Mononuclear cell (primary cell): Measurements from ENCODE around the gene RFTN1. TPM values are rescaled to one million over a fixed set of nuclear protein-coding genes. Genes with fewer than 3 reads are reported as not detected.

Experiments
- H3K27me3 ChIP-seq: 2 replicates; pipeline ENCODE4 v1.6.0; 2011; ENCODE audit warnings: low read length, control low read depth; ENCODE audit not compliant: insufficient read depth
- H3K4me1 ChIP-seq: 2 replicates; pipeline ENCODE4 v1.5.1; 2011; ENCODE audit warnings: mild to moderate bottlenecking, low read length, control low read depth; ENCODE audit not compliant: insufficient read depth
- H3K4me3 ChIP-seq: 2 replicates; pipeline ENCODE4 v1.5.1; 2011; ENCODE audit warnings: mild to moderate bottlenecking, low read length, moderate library complexity
- H3K9me3 ChIP-seq: 2 replicates; pipeline ENCODE4 v1.5.1; 2011; ENCODE audit warnings: low read depth, mild to moderate bottlenecking, control low read depth, low read length
- total RNA-seq: library from RNA; depleted of rRNA; stranded (reverse); fragments of >200 nt; gene quantifications from one replicate; pipeline ENCODE4 v1.2.3, GENCODE V29; 2012

The RFTN1 gene
- total RNA-seq, 1 donor, result 50.4 TPM

- no peaks in the 10 kb centered on the region for H3K27me3 ChIP-seq
- H3K9me3 ChIP-seq, result no peaks in the 10 kb centered on the region
- no peak overlapping the region for H3K4me3 ChIP-seq
- peaks cover 32% of the 10 kb centered on the region for H3K4me1 ChIP-seq
These were observed 80.8 kb downstream of the RFTN1 start for GRCh38 chr3:16432714-16433113.

- Histone ChIP-seq H3K9me3 (no peaks in the 10 kb centered on the region), H3K4me1 (peaks cover 36% of the 10 kb centered on the region), H3K4me3 (no peak overlapping the region), H3K27me3 (no peaks in the 10 kb centered on the region)
These were observed 82.5 kb downstream of the RFTN1 start for GRCh38 chr3:16430717-16431630.

- Histone ChIP-seq H3K4me1 (peaks cover 33% of the 10 kb centered on the region), H3K27me3 (no peaks in the 10 kb centered on the region), H3K4me3 (no peak overlapping the region), H3K9me3 (no peaks in the 10 kb centered on the region)
These were observed 84.4 kb downstream of the RFTN1 start for GRCh38 chr3:16429086-16429485.

GRCh38 chr3:16428612-16429011 lies 84.9 kb downstream of the RFTN1 start:
- no peaks in the 10 kb centered on the region for H3K27me3 ChIP-seq
- H3K4me1 ChIP-seq, result peaks cover 28% of the 10 kb centered on the region

GRCh38 chr3:16427103-16427965 lies 86.2 kb downstream of the RFTN1 start:
- Histone ChIP-seq H3K27me3 (no peaks in the 10 kb centered on the region), H3K9me3 (no peaks in the 10 kb centered on the region), H3K4me1 (peaks cover 23% of the 10 kb centered on the region), H3K4me3 (no peak overlapping the region)

More at GRCh38 chr3:16428612-16429011, 84.9 kb downstream of the RFTN1 start:
- no peak overlapping the region for H3K4me3 ChIP-seq
- no peaks in the 10 kb centered on the region for H3K9me3 ChIP-seq

- Histone ChIP-seq H3K4me3 (no peak overlapping the region), H3K4me1 (peaks cover 16% of the 10 kb centered on the region), H3K27me3 (no peaks in the 10 kb centered on the region), H3K9me3 (no peaks in the 10 kb centered on the region)
These were observed 86.8 kb downstream of the RFTN1 start for GRCh38 chr3:16426665-16427064.

GRCh38 chr3:16426029-16426400 lies 87.5 kb downstream of the RFTN1 start:
- Histone ChIP-seq H3K9me3 (no peaks in the 10 kb centered on the region), H3K4me3 (no peak overlapping the region), H3K4me1 (peaks cover 12% of the 10 kb centered on the region), H3K27me3 (no peaks in the 10 kb centered on the region)

GRCh38 chr3:16425398-16426028 lies 88.0 kb downstream of the RFTN1 start:
- Histone ChIP-seq H3K4me3 (no peak overlapping the region), H3K4me1 (peaks cover 7% of the 10 kb centered on the region), H3K27me3 (no peaks in the 10 kb centered on the region), H3K9me3 (no peaks in the 10 kb centered on the region)

GRCh38 chr3:16423947-16424673 lies 89.4 kb downstream of the RFTN1 start:
- H3K9me3 ChIP-seq, result no peaks in the 10 kb centered on the region

GRCh38 chr3:16423298-16423697 lies 90.2 kb downstream of the RFTN1 start:
- no peak overlapping the region for H3K4me3 ChIP-seq
- H3K9me3 ChIP-seq, result no peaks in the 10 kb centered on the region
- H3K4me1 ChIP-seq, result peaks cover 12% of the 10 kb centered on the region
- H3K27me3 ChIP-seq, result no peaks in the 10 kb centered on the region

More at GRCh38 chr3:16423947-16424673, 89.4 kb downstream of the RFTN1 start:
- Histone ChIP-seq H3K4me1 (peaks cover 12% of the 10 kb centered on the region), H3K27me3 (no peaks in the 10 kb centered on the region), H3K4me3 (no peak overlapping the region)

- no peaks in the 10 kb centered on the region for H3K9me3 ChIP-seq
- no peak overlapping the region for H3K4me3 ChIP-seq
- H3K27me3 ChIP-seq, result no peaks in the 10 kb centered on the region
- peaks cover 7% of the 10 kb centered on the region for H3K4me1 ChIP-seq
These were observed 93.8 kb downstream of the RFTN1 start for GRCh38 chr3:16419640-16420241.

- Histone ChIP-seq H3K9me3 (no peaks in the 10 kb centered on the region), H3K4me3 (no peak overlapping the region), H3K27me3 (no peaks in the 10 kb centered on the region), H3K4me1 (peaks cover 7% of the 10 kb centered on the region)
These were observed 95.4 kb downstream of the RFTN1 start for GRCh38 chr3:16417945-16418739.

GRCh38 chr3:16415911-16416476 lies 97.5 kb downstream of the RFTN1 start:
- Histone ChIP-seq H3K4me3 (no peak overlapping the region), H3K27me3 (no peaks in the 10 kb centered on the region), H3K4me1 (peaks cover 17% of the 10 kb centered on the region), H3K9me3 (no peaks in the 10 kb centered on the region)
